GM18858 (cell line): ENCODE data around the gene UPF3B.
"Not testable (repeated sequence)": the region's sequence is repeated elsewhere in the genome, so short reads cannot be mapped to it uniquely, and the experiment has no call there.

ENCODE experiments used
- ATAC-seq: cut with Tn5 transposase; IDR thresholded peaks from one replicate; pipeline ENCODE4 v1.9.1; 2021; ENCODE audit not compliant: unreplicated experiment

UPF3B gene

GRCh38 chrX:119852382-119853353 is at the start of gene UPF3B:
UPF3B (minus strand) TSS chrX:119852963; CDS start chrX:119852928, 35 bp downstream.
- peak; percentile 93 for ATAC-seq

GRCh38 chrX:119900976-119901375 is 48.2 kb upstream of the UPF3B start:
- no peak for ATAC-seq

- no peak for ATAC-seq
Measured at GRCh38 chrX:119899125-119899524, 46.4 kb upstream of the UPF3B start.

GRCh38 chrX:119895843-119896326 is 43.1 kb upstream of the UPF3B start, which contains the start of gene AKAP14:
AKAP14 (plus strand) TSS chrX:119895893; CDS start chrX:119903224, 7,331 bp downstream.
- ATAC-seq: no peak

- ATAC-seq: not testable (repeated sequence)
Measured at GRCh38 chrX:119891961-119892692, 39.4 kb upstream of the UPF3B start.

GRCh38 chrX:119890626-119891025 is 37.9 kb upstream of the UPF3B start:
- not testable (repeated sequence) for ATAC-seq

GRCh38 chrX:119887721-119888425 is 35.1 kb upstream of the UPF3B start:
- ATAC-seq: no peak

- ATAC-seq: no peak
Measured at GRCh38 chrX:119885554-119886428, 33.0 kb upstream of the UPF3B start.

- ATAC-seq: peak; percentile 82
Measured at GRCh38 chrX:119880552-119881437, 28.0 kb upstream of the UPF3B start.

GRCh38 chrX:119880076-119880475 is 27.3 kb upstream of the UPF3B start:
- ATAC-seq: no peak

- no peak for ATAC-seq
Measured at GRCh38 chrX:119878740-119879139, 26.0 kb upstream of the UPF3B start.

- peak; percentile 92 for ATAC-seq
Measured at GRCh38 chrX:119871599-119872395, 19.0 kb upstream of the UPF3B start, which contains the start of the genes NDUFA1 and RNF113A. NDUFA1 (plus strand) TSS chrX:119871832; CDS start chrX:119871912, 80 bp downstream. RNF113A (minus strand) TSS chrX:119871733; CDS start chrX:119871613, 120 bp downstream.

GRCh38 chrX:119871245-119871598 is 18.5 kb upstream of the UPF3B start:
- peak; percentile 15 for ATAC-seq

GRCh38 chrX:119870626-119871131 is 17.9 kb upstream of the UPF3B start:
- ATAC-seq: no peak

GRCh38 chrX:119853444-119853843 is 681 bp upstream of the UPF3B start:
- ATAC-seq: no peak

- no peak for ATAC-seq
Measured at GRCh38 chrX:119833905-119834304, 18.9 kb downstream of the UPF3B start.

GRCh38 chrX:119828446-119828845 is 24.3 kb downstream of the UPF3B start:
- no peak for ATAC-seq
